Gastrocnemius medialis (tissue), 4 donors: ENCODE measurements around the gene CAMTA1.

ENCODE experiments used
- POLR2A ChIP-seq, 2 donors: fragments of 450-650 bp; IDR thresholded peaks; one replicate each; pipeline ENCODE4 v1.6.1; 2017; ENCODE audit warnings: antibody characterized with exemption in 2 of 2, mild to moderate bottlenecking in 2 of 2, moderate library complexity in 2 of 2
- TF ChIP-seq, protein P1 (sequence below), 5 experiments: fragments of 450-650 bp in 3 of 5; fragments of 200-600 bp in 2 of 5; sonication (generic) in 2 of 5; IDR thresholded peaks in 4 of 5; conservative IDR thresholded peaks in 1 of 5; 1 replicate in 4 of 5; 2 replicates in 1 of 5; pipeline ENCODE4 v1.5.1; 2016 to 2019; ENCODE audit warnings: antibody characterized with exemption in 5 of 5, mild to moderate bottlenecking in 3 of 5, moderate library complexity in 3 of 5

DNA sequence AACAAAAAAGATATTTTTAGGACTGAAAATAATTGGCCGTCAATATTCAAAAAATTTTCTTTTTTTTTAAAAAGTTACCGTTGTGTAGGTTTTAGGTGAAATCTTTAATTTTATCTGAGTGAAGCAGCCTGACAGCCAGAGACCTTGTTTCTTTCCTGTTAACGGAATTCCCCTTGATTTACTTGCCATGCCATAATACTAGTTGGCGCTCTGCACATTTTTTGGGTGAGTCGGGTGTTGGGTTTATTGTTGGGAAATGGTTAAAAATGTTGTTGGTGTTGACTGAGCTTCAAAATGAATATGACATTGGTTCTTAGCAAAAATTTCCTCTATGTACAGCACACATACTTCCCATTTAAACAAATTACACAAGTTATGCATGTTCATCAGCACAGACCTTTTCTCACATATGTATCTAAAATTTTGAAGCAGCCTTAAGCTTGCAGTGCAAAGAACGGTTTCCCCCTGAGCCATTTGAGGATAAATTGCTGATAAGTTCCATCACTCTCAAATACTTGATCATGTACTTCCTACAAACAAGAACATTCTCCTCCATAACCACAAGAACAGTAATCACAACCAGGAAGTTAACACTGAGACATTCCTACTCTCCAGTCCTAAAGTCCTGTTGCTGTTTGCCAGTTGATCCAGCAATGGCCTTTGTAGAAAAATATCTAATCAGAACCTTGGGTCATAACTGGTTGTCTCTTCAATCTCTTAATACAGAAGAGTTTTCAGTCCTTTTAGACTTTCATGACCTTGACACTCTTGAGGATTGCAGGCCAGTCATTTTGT is 34.2 kb downstream of the CAMTA1 start:
- no peak for TF ChIP-seq POLR2A (IDR thresholded peaks at IDR 0.05)
- TF ChIP-seq, protein P1, sequence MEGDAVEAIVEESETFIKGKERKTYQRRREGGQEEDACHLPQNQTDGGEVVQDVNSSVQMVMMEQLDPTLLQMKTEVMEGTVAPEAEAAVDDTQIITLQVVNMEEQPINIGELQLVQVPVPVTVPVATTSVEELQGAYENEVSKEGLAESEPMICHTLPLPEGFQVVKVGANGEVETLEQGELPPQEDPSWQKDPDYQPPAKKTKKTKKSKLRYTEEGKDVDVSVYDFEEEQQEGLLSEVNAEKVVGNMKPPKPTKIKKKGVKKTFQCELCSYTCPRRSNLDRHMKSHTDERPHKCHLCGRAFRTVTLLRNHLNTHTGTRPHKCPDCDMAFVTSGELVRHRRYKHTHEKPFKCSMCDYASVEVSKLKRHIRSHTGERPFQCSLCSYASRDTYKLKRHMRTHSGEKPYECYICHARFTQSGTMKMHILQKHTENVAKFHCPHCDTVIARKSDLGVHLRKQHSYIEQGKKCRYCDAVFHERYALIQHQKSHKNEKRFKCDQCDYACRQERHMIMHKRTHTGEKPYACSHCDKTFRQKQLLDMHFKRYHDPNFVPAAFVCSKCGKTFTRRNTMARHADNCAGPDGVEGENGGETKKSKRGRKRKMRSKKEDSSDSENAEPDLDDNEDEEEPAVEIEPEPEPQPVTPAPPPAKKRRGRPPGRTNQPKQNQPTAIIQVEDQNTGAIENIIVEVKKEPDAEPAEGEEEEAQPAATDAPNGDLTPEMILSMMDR (IDR thresholded peaks at IDR 0.05 in 4 of 5, conservative IDR thresholded peaks at IDR 0.05 in 1 of 5): no peak
